ENCODE measurements around the gene PEPD.

DNA sequence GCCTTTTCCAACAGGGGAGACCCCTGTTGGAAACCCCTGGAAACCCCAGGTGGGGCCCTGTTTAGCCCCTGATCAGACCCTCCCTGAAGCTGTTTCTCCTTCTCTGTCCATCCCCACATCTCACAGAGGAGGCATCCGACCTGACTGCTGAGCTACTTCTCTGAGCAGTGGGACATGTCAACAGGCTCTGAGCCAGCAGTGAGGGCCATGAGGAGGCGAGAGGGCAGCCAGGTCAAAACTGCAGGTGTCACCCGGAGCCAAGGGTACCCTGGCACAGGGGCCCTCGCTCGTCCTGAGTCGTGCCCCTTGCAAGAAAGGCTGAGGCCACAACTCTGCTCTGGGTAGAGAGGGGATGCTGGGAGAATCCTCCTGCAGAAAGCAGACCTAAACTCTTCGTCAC, 13.6 kb downstream of the PEPD start:
- TF ChIP-seq, protein P1, sequence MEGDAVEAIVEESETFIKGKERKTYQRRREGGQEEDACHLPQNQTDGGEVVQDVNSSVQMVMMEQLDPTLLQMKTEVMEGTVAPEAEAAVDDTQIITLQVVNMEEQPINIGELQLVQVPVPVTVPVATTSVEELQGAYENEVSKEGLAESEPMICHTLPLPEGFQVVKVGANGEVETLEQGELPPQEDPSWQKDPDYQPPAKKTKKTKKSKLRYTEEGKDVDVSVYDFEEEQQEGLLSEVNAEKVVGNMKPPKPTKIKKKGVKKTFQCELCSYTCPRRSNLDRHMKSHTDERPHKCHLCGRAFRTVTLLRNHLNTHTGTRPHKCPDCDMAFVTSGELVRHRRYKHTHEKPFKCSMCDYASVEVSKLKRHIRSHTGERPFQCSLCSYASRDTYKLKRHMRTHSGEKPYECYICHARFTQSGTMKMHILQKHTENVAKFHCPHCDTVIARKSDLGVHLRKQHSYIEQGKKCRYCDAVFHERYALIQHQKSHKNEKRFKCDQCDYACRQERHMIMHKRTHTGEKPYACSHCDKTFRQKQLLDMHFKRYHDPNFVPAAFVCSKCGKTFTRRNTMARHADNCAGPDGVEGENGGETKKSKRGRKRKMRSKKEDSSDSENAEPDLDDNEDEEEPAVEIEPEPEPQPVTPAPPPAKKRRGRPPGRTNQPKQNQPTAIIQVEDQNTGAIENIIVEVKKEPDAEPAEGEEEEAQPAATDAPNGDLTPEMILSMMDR (IDR thresholded peaks at IDR 0.05; ENCODE audit: poor library complexity), result no peak
- no peak for TF ChIP-seq EZH2 (IDR thresholded peaks at IDR 0.05; ENCODE audit: borderline replicate concordance)

Data from hepatocyte (in vitro differentiated cells).